GM19240 (cell line): ENCODE results near the gene ADCY9.
"Not testable (repeated sequence)": the region's sequence is repeated elsewhere in the genome, so short reads cannot be mapped to it uniquely, and the experiment has no call there.

Source experiments
- DNase-seq: peaks from one replicate; pipeline ENCODE4 v3.0.0; 2011; ENCODE audit warnings: low spot score; ENCODE audit not compliant: insufficient read length

Gene ADCY9

DNA sequence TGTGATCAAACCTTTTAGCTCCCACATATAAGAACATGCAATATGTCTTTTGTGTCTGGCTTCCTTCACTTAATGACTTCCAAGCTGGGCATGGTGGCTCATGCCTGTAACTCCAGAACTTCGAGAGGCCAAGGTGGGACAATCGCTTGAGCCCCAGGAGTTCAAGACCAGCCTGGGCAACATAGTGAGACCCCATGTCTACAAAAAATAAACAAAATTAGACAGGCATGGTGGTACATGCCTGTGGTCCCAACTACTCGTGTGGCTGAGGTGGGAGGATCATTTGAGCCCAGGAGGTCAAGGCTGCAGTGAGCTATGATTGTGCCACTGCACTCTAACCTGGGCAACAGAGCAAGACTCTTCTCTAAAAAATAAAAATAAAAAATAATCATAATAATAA lies 79.3 kb downstream of the ADCY9 start:
- not testable (repeated sequence) for DNase-seq

DNA sequence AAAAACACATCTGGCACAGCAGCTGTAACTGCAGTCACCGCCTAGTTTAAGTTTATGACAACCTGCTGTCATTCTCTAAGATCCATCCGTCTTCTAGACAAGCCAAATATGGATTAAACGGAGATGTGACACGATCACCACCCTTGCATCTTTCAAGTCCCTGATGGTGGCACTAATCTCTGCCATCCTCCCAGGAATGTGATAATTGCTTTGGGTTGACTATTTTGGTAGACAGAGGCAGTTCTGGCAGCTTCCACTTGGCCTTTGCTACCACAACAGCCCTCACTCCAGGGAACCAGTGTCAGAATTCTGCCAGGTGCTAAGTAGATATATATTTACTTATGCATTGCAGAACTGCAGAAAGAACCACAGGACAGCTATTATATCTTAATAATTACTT lies 81.3 kb downstream of the ADCY9 start:
- no peak for DNase-seq

DNA sequence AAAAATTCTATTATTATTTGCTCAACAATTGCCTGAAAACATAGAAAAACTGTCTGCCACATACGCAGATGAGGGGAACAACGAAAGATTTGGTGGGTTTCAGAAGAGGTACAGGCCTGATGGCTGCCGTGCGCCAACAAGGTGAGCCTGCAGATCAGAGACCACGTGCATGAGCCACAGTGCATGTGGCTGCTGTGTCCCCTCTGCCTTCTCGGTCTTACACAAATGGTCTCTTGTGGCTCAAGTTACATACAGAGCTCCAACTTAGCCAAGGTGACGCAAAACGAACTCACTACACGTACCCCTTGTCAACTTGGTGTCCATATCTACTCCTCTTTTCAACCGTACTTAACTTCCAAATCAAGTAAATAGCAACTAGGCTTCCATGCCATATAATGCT lies 82.3 kb downstream of the ADCY9 start:
- no peak for DNase-seq

DNA sequence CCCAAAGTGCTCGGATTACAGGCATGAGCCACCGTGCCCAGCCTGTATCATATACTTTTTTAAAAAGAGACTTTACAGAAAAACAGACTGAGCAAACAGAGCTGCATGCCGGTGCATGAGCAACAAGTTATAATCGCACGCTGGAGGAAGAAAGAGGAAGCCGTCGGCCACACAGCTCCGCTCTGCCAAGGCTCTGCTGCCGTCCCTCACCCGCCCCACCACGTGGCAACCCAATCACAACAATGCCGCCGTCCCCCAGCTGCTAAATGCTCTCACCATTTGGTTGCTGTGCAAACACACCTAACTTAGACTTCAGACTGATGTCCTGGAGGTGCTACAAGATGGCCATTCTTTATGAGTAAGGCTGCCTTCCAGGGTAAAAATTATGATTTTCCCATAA lies 83.5 kb downstream of the ADCY9 start:
- DNase-seq = no peak

DNA sequence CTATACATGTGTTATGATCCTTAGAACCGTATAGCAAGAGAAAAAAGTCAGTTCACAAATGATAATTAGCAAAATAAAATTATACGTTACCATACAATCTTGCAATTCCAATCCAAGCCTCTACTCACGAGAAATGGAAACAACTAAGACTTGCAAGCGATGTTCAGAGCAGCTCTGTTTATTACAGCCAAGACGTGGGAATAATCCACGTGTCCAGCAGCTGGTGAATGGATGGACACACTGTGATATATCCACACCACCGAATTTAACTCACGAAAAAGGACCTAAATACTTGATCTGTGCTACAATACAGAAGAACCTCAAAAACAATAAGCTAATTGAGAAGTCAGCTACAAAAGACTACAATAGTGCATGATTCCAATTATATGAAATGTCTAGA lies 88.1 kb downstream of the ADCY9 start:
- DNase-seq = no peak

DNA sequence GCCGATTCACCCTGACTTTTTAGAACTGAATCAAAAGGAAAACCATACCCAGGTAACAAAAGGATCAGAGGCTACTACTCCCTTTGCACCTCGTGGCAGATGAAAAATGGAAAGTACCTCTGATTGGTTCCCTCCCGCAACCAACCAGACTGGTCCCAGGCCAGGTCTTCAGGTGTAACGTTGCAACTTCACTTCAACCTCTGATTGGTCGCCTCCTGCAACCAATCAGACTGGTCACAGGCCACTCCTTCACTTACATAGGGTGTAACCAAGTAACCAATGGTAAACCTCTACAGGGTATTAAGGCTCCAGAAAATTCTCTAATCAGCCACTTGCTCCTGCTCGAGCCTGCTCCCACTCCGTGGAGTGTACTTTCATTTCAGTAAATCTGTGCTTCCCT lies 89.4 kb downstream of the ADCY9 start:
- no peak for DNase-seq

DNA sequence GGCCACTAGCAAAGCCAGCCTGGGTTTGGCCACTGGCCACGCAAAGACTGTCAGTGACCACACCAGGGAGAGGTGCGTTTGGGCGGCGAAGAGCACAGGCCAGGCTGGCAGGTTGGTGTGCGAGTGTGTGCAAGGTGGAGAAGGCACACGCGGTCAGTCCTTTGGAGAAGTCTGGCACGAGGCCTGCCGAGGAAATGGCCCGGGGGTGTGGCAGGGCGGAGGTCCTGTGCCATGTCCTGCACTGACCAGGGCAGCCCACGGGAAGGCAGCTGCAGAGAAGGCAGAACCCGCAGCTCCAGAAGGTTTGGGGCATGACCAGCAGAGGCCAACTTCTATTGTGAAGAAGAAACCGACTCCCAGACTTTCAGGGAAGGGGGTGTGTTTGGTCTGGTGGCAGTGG lies 90.8 kb downstream of the ADCY9 start:
- no peak for DNase-seq

DNA sequence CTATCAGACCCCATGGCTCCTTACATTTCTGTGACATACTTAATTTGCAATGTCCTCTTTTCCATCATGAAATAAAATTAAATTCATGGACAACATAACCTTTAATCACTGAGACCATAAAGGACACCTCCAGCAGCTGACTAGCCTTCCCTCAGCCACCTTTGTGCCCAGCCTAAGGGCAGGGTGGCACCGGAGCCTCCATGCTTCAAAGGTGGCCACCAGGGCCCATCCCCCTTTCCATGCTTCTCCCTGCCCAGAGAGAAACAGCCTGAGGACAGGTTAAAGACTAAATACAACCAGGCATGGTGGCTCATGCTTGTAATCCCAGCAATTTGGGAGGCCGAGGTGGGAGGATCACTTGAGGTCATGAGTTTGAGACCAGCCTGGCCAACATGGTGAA lies 94.3 kb downstream of the ADCY9 start:
- DNase-seq = no peak

DNA sequence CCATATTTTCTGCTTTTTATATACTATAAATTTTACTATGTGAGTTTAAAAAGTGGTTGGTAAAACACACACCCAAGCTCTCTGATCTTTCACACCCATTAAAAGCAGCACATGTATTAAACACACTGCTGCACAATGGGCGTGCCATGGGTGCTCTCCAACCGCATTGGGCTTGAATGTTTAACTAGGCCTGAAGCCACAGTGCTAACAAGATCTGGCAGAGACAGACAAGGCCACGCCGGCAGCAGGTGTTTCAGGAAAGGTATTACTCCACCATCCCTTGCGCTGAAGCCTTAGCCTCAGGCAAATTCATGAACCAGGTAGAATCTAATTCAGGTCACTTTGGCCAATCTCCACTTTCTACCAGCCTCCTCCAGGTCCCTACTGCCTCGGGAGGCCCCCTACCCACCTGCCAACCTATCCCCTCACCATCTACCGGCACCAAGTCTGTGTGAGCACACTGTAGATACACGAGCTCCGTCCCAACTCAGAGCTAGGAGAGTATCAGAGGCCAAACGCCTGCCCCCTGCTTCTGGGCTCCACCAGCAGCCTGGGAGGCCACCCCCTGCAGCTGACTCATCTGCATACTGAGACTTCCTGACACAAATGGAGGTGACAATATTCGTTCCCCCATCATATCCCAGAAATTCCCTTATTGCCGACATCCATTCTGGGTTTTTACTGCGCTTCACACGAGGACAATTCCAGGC lies 95.0 kb downstream of the ADCY9 start:
- no peak for DNase-seq

DNA sequence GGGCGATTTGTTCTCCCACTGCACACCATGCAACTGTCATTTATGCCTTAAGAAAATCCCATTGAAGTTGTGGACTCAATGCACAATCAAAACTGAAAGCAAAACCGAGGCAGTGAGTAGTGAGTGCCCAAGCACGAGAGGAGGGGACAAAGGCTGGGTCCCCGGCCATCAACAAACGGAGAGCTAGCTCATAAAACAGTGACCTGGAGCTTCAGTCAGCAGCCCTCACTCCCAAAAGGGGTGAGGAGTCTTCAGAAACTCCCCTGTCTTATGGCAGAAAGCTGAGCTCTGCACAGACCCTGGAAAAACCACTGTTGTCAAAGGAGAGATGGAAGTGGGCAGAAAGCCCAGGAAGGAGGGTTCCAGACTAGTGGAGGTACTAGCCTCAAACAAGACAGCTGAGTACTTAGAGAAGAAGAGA lies 96.9 kb downstream of the ADCY9 start:
- DNase-seq = no peak

DNA sequence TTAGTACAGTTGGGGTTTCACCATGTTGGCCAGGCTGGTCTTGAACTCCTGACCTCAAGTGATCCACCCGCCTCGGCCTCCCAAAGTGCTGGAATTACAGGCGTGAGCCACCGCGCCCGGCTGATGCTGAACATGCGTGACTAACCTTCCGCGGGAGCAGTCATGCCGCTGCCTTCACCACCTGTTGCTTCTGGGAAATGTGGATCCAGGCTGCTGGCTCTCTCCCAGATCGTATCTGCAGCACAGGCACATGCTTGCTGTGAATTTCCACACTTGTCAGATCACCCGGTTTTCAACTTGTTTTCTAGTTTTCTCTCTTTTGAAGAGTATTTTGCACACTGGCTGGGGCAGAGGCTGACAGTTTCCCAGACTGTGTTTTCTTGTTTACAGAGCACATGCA lies 97.9 kb downstream of the ADCY9 start:
- no peak for DNase-seq

DNA sequence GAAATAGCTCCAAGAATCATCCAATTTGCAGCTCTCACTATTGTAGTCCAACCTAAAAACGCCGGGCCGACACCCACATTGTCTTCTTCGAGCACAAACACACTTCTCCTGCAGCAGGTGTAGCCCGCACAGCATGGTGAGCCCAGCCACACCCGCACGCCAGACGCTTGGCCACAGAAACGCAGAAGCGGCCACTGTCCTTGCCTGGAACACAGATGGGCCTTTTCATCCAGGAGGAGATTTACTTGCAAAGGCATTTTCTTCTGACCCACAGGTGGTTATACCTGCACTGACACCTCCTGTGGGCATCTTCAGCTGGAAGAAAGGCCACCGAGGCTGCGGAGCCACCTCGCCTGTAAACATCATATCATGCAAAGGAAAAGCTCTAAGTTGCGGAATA lies 98.4 kb downstream of the ADCY9 start:
- no peak for DNase-seq

DNA sequence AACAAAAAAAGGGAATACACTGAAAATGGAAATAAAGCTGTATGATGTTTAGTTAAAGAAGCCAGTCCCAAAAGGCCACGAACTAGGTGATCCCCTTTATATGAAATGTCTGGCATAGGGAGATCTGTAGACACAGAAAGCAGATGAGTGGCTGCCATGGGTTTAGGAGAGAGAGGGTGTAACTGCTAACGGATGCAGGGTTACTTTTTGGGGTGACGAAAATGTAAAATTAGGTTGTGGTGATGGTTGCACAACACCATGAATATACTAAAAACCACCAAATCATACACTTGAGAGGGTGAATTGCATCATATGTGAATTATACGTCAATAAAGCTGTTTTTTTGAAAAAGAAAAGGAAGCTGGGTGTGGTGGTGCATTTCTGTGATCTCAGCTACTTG lies 99.6 kb downstream of the ADCY9 start:
- DNase-seq = no peak

DNA sequence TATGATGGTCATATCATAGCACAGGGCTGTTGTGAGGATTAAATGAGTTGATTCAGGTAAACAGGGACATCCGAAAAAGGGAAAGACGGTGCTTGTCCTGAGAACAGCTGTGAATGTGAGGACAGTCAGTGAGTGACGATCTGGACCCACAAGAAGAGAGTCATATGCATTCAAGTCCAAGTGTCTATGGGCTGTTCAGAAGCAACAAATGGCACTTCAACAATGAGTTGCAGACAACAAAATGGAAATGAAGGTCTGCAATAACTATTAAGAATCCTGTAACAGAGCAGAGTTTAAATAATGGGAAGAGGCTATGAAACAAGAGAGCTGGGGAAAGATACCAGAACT lies 100.3 kb downstream of the ADCY9 start:
- DNase-seq = no peak

DNA sequence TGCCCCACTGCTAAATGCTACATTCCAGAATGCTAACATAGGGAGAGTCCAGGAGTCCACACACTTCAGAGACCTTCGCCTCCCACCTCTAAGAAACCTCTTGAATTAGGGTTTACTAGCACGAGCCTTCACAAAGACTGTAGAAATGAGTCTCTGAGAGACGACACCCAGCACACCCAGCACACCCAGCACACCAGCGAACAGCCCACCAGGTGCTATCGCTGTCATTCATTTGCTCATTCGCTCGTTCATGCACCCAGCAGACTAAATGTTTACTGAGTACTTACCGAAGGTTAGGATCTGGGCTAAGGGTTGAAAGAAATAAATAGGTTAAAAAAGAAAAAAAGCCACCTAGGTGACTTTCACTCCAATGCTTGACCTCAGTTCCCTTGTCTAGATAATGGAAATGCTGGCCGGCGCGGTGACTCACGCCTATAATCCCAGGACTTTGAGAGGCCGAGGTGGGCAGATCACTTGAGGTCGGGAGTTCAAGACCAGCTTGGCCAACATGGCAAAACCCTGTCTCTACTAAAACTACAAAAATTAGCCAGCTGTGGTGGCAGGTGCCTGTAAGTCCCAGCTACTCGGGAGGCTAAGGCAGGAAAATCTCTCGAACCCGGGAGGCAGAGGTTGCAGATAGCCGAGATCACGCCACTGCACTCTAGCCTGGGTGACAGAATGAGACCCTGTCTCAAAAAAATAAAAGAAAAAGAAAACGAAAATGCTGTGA lies 100.8 kb downstream of the ADCY9 start:
- no peak for DNase-seq

DNA sequence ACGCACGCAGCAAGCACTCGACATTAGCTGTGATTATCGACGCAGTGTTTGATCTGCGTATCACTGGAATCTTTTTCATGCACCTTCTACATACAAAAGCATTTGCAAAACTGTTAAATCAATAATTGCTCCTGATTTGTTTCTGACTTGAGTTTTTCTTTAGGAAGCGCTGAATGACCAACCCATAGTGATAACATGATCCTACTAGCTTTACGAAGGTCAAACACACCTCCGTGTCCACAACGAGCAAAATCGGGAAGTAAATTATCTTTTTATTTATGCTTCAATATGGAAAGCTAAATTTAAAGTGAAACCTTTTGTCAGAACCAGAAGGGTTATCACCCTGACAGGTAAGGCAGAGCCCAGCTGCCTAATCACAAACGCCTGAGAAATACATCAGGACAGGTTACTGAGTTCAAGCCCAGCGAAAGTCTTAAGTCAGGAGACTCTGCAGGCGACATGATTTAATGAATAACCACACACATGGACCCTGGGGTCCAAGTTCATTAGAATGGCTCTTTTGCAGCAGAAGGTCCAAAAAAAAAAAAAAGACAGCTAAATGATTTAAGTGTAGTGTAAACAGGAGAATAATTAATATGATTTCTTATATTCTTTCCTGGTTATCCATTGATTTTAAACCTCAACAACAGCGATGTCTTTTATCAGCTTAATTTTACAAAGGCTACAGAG lies 104.2 kb downstream of the ADCY9 start:
- no peak for DNase-seq

DNA sequence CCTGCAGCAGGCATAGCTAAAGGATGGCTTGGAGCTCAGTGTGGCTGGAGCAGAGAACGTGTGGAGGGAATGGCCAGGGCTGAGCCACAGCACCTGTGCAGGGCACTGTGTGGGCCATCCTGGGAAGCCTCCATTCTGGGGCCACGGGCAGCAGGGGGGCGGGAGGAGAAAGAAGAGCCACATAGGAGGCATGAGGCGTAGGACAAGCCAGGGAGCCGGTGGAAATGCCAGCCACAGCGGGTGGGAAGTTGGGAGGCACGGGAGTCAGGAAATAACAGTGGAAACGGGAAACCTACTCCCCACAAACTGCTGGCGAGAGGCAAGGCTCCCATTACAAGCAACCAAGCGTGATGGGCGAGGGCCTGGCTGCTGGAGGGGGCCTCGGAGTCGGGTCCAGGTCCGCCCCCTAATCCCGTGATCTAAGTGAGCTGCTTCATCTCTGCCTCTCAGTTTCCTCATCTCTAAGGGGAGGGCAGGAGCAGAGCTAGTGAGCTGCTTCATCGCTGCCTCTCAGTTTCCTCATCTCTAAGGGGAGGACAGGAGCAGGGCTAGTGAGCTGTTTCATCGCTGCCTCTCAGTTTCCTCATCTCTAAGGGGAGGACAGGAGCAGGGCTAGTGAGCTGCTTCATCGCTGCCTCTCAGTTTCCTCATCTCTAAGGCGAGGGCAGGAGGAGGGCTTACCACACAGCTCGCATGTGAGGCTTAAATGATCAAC lies 104.9 kb downstream of the ADCY9 start:
- DNase-seq = no peak

DNA sequence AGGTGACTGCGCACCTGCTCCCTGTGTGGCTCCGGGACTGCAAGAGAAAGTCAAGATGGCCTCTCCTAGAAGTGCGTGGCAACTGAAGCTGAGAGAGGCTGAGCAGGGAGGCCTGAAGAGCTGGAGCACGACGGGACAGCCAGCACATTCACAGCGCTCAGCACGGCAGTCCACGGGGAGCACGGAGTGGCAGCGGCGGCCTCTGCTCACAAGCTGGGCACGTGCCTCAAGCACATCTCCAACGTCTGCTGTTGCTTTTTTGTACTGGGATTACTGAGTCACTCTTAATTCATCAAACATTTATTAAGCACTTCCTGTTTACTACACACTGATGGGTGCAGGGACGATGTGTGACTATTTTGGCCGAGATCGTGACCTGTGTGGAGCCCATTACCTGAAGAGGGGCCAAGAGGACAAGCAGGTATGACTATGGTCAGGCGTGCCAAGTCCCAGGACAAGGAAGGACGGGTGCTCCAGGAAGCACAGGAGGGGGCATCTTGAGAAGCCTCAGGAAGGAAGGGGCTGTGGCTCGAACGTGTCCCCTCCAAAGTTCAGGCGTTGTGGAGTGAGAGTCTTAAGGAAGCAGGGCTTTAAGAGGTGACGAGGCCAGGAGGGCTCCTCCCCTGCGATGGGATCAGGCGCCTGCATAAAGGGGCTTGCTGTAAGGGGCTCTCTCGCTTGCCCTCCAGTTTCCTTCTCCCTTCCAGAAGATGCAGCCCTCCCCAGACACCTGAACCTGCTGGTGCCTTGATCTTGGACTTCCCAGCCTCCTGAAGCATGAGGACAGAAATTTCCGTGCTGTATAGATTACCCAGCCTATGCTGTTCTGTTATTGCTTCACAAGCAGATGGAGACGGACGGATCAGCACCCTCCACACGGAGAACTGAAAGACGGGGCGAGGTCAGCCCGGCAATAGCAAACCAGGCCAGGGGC lies 105.8 kb downstream of the ADCY9 start:
- no peak for DNase-seq

DNA sequence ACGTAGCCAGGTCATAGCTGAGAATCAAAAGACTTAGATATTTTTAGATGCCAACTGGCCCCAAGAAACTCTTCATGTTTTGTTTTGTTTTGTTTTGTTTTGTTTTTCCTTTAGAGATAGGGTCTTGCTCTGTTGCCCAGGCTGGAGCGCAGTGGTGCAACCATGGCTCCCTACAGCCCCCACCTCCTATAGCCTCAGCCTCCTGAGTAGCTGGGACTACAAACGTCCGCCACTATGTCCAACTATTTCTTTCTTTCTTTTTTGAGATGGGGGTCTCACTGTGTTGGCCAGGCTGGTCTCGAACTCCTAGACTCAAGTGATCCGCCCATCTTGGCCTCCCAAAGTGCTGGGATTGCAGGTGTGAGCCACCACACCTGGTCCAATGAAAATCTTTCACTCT lies 107.1 kb downstream of the ADCY9 start:
- DNase-seq = no peak

DNA sequence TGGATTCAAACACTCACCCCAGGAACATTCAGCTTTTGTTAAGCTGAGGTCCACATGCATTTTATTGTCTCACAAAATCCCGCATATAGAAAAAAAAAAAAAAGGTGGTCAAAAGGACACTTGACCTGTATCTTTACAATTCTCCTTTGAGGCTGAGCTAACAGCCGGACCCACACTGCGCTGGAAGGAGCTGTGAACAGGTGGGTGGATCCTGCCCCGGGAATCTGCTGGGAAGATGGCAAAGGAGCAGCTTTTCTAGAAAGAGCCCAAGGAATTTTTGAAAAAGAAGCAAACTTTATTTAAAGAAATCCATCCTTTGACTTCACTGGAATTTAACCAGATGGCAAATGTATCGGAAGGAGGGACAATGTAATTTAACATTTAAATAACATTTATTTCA lies 108.1 kb downstream of the ADCY9 start:
- DNase-seq = no peak

DNA sequence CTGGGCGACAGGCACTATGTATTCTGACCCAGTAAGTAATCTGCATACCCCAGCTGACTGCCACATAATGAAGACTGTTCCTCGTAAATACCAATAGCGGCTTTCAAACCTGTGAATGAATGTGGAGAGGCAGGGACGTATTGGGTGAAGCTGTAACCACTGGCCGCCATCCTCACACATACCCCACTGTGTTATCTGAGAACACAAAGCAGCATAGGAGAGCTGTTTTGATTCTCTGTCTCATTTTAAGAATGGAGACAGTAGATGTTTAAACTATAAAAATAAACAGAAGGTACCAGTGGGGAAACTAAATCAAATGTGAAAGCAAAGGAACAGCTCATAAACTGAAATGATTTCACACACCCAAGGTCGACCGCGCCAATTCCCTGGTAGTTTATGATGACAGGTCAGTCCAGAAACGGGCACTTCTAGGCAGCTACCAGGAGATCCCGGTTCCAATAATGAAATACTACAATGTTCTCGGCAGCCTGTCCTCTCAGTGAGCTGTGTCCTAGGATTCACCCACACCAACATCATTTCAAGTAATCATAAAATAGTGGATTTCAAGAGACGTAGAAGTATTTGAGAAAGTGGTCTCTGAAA lies 109.7 kb downstream of the ADCY9 start:
- no peak for DNase-seq
